Brain microvascular endothelial cell (primary cell): ENCODE results near the gene KCNK4.
A peak's percentile ranks its signal among the peaks of the same experiment; 100 is the strongest.
"Not testable (repeated sequence)": the region's sequence is repeated elsewhere in the genome, so short reads cannot be mapped to it uniquely, and the experiment has no call there.

Source experiments
- DNase-seq: peaks from one replicate; pipeline ENCODE4 v3.0.0-alpha.2; 2020
- H3K27ac ChIP-seq: fragments of 250-450 bp; sonication (Bioruptor Pico); 2 replicates; pipeline ENCODE4 v1.5.1; 2020; ENCODE audit warnings: mild to moderate bottlenecking, moderate library complexity
- H3K27me3 ChIP-seq: fragments of 250-450 bp; sonication (Bioruptor Pico); replicated peaks from 2 replicates; pipeline ENCODE4 v1.5.1; 2020; ENCODE audit warnings: mild to moderate bottlenecking
- H3K36me3 ChIP-seq: fragments of 250-450 bp; sonication (Bioruptor Pico); replicated peaks from 2 replicates; pipeline ENCODE4 v1.5.1; 2020; ENCODE audit warnings: mild to moderate bottlenecking
- H3K4me3 ChIP-seq: 2 replicates; pipeline ENCODE4 v1.5.1; 2011; ENCODE audit warnings: low read depth, mild to moderate bottlenecking, control low read depth, low read length, moderate library complexity
- in situ Hi-C: cut with HindIII; loops from 2 replicates; pipeline ENCODE4 v1.10.0; 2017; ENCODE audit warnings: low sequenced_read_pairs, low pct_ligation_motif_present
- TF ChIP-seq, protein P1 (sequence below): IDR thresholded peaks from 2 replicates; pipeline ENCODE4 v1.5.1; 2011; ENCODE audit warnings: low read depth, mild to moderate bottlenecking, moderate library complexity, low read length, control low read depth, inconsistent platforms; ENCODE audit errors: missing control alignments

KCNK4 gene

DNA sequence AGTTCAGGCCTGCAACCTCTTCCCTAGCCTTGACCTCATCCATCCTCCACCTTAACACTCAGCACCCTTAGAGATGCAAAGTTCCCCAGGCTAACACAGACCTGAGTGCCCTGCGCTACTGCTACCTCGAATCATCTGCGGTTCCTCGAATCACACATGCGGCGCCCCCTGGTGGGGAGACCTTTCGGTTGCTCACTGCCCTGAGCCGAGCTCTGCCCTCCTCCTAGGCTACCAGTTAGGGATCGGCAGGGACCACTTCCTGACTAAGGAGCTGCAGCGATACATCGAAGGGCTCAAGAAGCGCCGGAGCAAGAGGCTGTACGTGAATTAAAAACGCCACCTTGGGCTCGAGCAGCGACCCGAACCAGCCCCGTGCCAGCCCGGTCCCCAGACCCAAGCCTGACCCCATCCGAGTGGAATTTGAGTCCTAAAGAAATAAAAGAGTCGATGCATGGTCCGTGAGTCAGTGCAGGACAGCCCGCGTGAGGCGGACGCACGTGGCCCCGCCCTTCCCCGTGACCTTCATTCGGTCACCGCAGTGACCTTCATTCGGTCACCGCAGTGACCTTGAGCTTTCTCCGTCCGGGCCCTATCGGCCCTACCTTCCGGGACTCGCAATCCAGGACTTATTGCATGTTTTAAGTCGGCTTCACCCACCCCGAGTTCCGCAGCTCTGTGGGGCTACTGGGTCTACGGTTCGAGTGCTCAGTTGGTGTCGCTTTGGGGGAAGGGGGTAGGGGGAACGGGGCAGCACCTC, 13.4 kb downstream of the KCNK4 start:
- peak; percentile 91 for DNase-seq
- Histone ChIP-seq H3K27ac (peak overlapping the region; percentile 59), H3K4me3 (peak overlapping the region; percentile 54), H3K36me3 (no peaks in the 10 kb centered on the region), H3K27me3 (peaks cover 11% of the 10 kb centered on the region)
- TF ChIP-seq, protein P1, sequence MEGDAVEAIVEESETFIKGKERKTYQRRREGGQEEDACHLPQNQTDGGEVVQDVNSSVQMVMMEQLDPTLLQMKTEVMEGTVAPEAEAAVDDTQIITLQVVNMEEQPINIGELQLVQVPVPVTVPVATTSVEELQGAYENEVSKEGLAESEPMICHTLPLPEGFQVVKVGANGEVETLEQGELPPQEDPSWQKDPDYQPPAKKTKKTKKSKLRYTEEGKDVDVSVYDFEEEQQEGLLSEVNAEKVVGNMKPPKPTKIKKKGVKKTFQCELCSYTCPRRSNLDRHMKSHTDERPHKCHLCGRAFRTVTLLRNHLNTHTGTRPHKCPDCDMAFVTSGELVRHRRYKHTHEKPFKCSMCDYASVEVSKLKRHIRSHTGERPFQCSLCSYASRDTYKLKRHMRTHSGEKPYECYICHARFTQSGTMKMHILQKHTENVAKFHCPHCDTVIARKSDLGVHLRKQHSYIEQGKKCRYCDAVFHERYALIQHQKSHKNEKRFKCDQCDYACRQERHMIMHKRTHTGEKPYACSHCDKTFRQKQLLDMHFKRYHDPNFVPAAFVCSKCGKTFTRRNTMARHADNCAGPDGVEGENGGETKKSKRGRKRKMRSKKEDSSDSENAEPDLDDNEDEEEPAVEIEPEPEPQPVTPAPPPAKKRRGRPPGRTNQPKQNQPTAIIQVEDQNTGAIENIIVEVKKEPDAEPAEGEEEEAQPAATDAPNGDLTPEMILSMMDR, result peak; percentile 91
- in situ Hi-C loops, result no loop called here

DNA sequence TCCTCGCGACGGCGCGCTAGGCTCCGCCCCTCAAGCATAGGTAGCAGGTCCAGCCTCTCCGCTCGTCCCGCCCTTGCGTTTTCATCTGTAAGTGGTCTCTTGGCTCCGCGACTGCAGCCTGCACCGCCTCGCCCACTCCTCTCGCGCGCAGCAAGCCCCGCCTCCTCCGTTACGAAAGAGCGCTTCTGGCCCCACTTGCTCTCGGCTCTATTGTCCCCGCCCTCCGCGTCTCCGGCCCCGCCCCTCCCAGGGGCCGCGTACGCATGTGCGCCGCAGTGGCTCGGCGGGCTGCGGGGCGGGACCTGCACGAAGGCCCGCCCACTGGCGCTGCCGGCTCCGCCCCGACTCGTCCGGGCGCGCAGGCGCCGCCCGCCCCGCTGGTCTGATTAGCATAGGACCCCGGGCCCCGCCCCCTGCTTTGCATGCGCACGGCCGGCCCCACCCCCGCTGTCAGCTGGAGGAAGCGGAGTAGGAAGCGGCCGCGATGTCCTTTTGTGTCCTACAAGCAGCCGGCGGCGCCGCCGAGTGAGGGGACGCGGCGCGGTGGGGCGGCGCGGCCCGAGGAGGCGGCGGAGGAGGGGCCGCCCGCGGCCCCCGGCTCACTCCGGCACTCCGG, 14.1 kb downstream of the KCNK4 start, which contains the start of gene ESRRA:
Gene ESRRA (plus strand): TSS at position 450 of the 616 bp plus-strand sequence. CDS start 1,656 bp downstream, outside the sequence.
- in situ Hi-C loops, result no loop called here
- peak; percentile 97 for DNase-seq
- peak within 1 kb of the TSS; percentile 59 for H3K27ac ChIP-seq
- TF ChIP-seq, protein P1, result no peak
- peaks cover 4% of the 10 kb centered on the region for H3K27me3 ChIP-seq
- H3K36me3 ChIP-seq, result no peaks in the 10 kb centered on the region
- peak within 1 kb of the TSS; percentile 75 for H3K4me3 ChIP-seq

DNA sequence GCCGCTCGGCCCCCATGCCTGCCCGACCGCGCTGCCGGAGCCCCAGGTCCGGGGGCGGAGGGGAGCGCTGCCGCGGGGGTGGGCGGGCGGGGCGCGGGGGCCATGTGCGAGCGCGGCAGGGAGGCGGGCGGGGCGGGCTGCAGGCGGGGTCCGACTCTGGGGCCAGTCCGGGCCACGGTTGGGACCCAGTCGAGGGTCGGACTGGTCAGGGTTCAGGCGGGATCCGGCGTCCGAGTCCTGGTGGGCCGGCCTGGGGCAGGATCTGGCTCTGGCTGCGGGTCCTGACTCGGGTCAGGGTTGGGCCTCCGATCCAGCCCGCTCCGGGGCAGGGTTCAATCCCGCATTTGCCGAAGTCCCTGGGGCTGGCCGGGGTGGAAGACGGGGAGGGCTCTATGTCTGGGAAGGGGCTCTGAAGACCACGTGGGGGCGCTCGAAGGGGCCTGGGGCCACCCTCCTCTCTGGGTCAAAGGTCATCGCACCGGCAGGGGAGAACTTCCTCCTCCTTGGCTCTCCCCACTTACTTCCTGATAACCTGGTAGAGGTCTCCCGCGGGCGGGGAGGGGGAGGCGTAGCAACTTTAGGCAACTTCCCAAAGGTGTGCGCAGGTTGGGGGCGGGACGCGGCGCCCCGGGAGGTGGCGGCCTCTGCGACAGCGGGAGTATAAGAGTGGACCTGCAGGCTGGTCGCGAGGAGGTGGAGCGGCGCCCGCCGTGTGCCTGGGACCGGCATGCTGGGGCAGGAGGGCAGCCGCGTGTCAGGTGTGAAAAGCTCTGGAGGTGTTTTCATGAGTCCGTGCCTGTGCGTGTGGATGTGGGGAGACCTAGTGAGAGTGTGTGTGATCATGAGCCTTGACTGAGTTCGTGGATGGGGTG, 14.8 kb downstream of the KCNK4 start:
- in situ Hi-C loops, result no loop called here
- H3K27me3 ChIP-seq, result no peaks in the 10 kb centered on the region
- no peaks in the 10 kb centered on the region for H3K36me3 ChIP-seq
- no peak overlapping the region for H3K27ac ChIP-seq
- H3K4me3 ChIP-seq, result peak overlapping the region; percentile 75
- TF ChIP-seq, protein P1, result peak; percentile 44
- DNase-seq, result no peak

DNA sequence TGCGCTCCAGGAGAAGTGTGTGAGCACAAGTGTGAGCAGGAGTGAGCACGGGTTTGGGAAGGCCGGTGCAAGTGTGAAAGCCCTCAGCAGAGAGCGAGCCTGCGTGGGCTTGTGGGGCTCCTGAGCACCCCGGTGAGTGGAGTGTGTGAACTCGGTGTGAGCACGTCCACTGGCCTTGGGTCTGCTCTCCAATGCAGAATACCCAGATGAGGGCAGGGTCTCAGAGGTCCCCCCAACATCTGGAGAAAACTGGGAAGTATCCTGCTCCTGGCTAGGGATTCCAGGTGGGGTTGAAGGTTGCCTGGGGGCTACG, 15.4 kb downstream of the KCNK4 start:
- TF ChIP-seq, protein P1, result no peak
- no peak overlapping the region for H3K27ac ChIP-seq
- no peaks in the 10 kb centered on the region for H3K27me3 ChIP-seq
- no peaks in the 10 kb centered on the region for H3K36me3 ChIP-seq
- in situ Hi-C loops, result no loop called here
- no peak for DNase-seq
- H3K4me3 ChIP-seq, result peak overlapping the region; percentile 75

DNA sequence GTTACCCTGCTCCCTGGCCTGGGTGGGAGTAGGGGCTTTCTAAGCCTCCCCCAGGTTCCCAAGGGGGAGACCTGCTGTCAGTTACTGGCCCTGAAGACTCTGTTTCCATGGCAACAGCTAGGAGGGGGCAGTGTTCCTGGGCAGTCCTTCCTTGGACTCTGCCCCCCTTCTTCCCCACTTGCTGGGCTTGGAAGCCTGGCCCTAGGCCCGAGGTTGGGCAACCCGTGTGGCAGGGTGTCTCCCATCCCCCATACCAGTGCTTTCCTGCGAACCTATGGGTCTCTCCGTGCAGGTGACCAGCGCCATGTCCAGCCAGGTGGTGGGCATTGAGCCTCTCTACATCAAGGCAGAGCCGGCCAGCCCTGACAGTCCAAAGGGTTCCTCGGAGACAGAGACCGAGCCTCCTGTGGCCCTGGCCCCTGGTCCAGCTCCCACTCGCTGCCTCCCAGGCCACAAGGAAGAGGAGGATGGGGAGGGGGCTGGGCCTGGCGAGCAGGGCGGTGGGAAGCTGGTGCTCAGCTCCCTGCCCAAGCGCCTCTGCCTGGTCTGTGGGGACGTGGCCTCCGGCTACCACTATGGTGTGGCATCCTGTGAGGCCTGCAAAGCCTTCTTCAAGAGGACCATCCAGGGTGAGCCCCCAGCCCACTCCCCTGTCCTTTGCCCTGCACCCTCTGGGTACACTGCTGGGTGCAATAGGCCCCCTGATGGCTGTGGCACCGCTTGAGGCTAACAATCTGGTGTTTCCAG, 15.9 kb downstream of the KCNK4 start:
- Histone ChIP-seq H3K27me3 (no peaks in the 10 kb centered on the region), H3K36me3 (no peaks in the 10 kb centered on the region), H3K4me3 (no peak overlapping the region), H3K27ac (no peak overlapping the region)
- TF ChIP-seq, protein P1, result no peak
- DNase-seq, result no peak
- in situ Hi-C loops, result no loop called here

DNA sequence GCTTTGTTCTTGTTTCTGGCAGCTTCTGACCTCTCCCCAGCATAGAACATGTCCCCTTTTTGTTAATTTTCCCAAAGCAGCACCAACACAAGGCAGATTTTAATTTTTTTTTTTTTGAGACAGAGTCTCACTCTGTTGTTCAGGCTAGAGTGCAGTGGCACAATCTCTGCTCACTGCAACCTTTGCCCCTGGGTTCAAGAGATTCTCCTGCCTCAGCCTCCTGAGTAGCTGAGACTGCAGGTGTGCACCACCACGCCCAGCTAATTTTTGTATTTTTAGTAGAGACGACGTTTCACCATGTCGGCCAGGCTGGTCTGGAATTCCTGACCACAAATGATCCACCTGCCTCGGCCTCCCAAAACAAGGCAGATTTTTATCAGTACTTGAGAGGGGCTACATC, 16.7 kb downstream of the KCNK4 start:
- H3K27me3 ChIP-seq, in situ Hi-C loops: not testable (repeated sequence)

More for the DNA sequence above, 16.7 kb downstream of the KCNK4 start:
- not testable (repeated sequence) for H3K4me3 ChIP-seq, DNase-seq, H3K36me3 ChIP-seq, H3K27ac ChIP-seq
